HEK293T (cell line): Measurements from ENCODE around the gene TCF7.

Source experiments
- BHLHE40 ChIP-seq: fragments of 450-650 bp; IDR thresholded peaks from 2 replicates; pipeline ENCODE4 v1.6.1; 2016; ENCODE audit warnings: mild to moderate bottlenecking, moderate library complexity, borderline replicate concordance
- CTBP1 ChIP-seq: fragments of 450-650 bp; IDR thresholded peaks from 2 replicates; pipeline ENCODE4 v1.6.1; 2016; ENCODE audit warnings: borderline replicate concordance
- ELF4 ChIP-seq: fragments of 450-650 bp; IDR thresholded peaks from 2 replicates; pipeline ENCODE4 v1.6.1; 2017; ENCODE audit warnings: antibody characterized with exemption
- FOXA1 ChIP-seq: fragments of 450-650 bp; IDR thresholded peaks from 2 replicates; pipeline ENCODE4 v1.6.1; 2016; ENCODE audit warnings: mild to moderate bottlenecking
- FOXK2 ChIP-seq: fragments of 450-650 bp; IDR thresholded peaks from 2 replicates; pipeline ENCODE4 v1.6.1; 2016; ENCODE audit warnings: mild to moderate bottlenecking
- FOXM1 ChIP-seq: fragments of 450-650 bp; IDR thresholded peaks from 2 replicates; pipeline ENCODE4 v1.6.1; 2017; ENCODE audit warnings: mild to moderate bottlenecking, borderline replicate concordance
- HDGF ChIP-seq: fragments of 450-650 bp; IDR thresholded peaks from 2 replicates; pipeline ENCODE4 v1.6.1; 2017; ENCODE audit warnings: antibody characterized with exemption, borderline replicate concordance
- NFRKB ChIP-seq: fragments of 450-650 bp; IDR thresholded peaks from 2 replicates; pipeline ENCODE4 v1.6.1; 2016; ENCODE audit warnings: mild to moderate bottlenecking, moderate library complexity
- PKNOX1 ChIP-seq: fragments of 450-650 bp; IDR thresholded peaks from 2 replicates; pipeline ENCODE4 v1.6.1; 2016
- SP1 ChIP-seq: fragments of 450-650 bp; IDR thresholded peaks from 2 replicates; pipeline ENCODE4 v1.6.1; 2017
- SUZ12 ChIP-seq: fragments of 450-650 bp; IDR thresholded peaks from 2 replicates; pipeline ENCODE4 v1.6.1; 2016; ENCODE audit warnings: mild to moderate bottlenecking
- TARDBP ChIP-seq: fragments of 450-650 bp; IDR thresholded peaks from 2 replicates; pipeline ENCODE4 v1.6.1; 2016
- ZNF384 ChIP-seq: fragments of 450-650 bp; IDR thresholded peaks from 2 replicates; pipeline ENCODE4 v1.6.1; 2016

GRCh38 chr5:134127376-134127861 lies 12.9 kb downstream of the TCF7 start:
- TF ChIP-seq SP1 (no peak), HDGF (no peak), ZNF384 (no peak), TARDBP (no peak), NFRKB (no peak), PKNOX1 (no peak), SUZ12 (no peak), FOXK2 (no peak), FOXA1 (no peak), BHLHE40 (no peak), CTBP1 (no peak), FOXM1 (no peak), ELF4 (no peak)
